Parathyroid adenoma (tissue), 2 donors: ENCODE data around the gene PLK2.

Experiments used
- H2AFZ ChIP-seq: fragments of 300-600 bp; sonication (generic); one replicate; pipeline ENCODE4 v1.7.0; 2017; ENCODE audit warnings: antibody characterized with exemption, mild to moderate bottlenecking
- H3K27ac ChIP-seq: fragments of 300-600 bp; sonication (generic); one replicate; pipeline ENCODE4 v1.7.0; 2017
- H3K27me3 ChIP-seq: fragments of 300-600 bp; sonication (generic); one replicate; pipeline ENCODE4 v1.7.0; 2017; ENCODE audit warnings: low read length; ENCODE audit not compliant: control insufficient read depth, insufficient read depth
- H3K36me3 ChIP-seq: fragments of 300-600 bp; sonication (generic); one replicate; pipeline ENCODE4 v1.7.0; 2017; ENCODE audit warnings: low read length; ENCODE audit not compliant: control insufficient read depth, insufficient read depth
- H3K4me1 ChIP-seq: fragments of 300-600 bp; sonication (generic); one replicate; pipeline ENCODE4 v1.7.0; 2017; ENCODE audit warnings: control low read depth
- H3K4me2 ChIP-seq: fragments of 300-600 bp; sonication (generic); one replicate; pipeline ENCODE4 v1.7.0; 2017; ENCODE audit warnings: low read length
- H3K4me3 ChIP-seq: fragments of 300-600 bp; sonication (generic); one replicate; pipeline ENCODE4 v1.7.0; 2017; ENCODE audit warnings: low read depth, low read length
- H3K79me2 ChIP-seq: fragments of 300-600 bp; sonication (generic); one replicate; pipeline ENCODE4 v1.7.0; 2017; ENCODE audit warnings: control low read depth
- H3K9ac ChIP-seq: fragments of 300-600 bp; sonication (generic); one replicate; pipeline ENCODE4 v1.7.0; 2017; ENCODE audit warnings: mild to moderate bottlenecking
- H3K9me3 ChIP-seq: fragments of 300-600 bp; sonication (generic); one replicate; pipeline ENCODE4 v1.7.0; 2017; ENCODE audit warnings: low read length; ENCODE audit not compliant: control insufficient read depth
- CTCF ChIP-seq: fragments of 300-600 bp; sonication (generic); IDR thresholded peaks from one replicate; pipeline ENCODE4 v1.7.0; 2017; ENCODE audit warnings: antibody characterized with exemption, mild to moderate bottlenecking
- donor health status: primary hyperparathyroidism.

PLK2 gene

GRCh38 chr5:58411372-58411771, 48.5 kb downstream of the PLK2 start:
- no peak overlapping the region for H2AFZ ChIP-seq
- H3K4me3 ChIP-seq, result no peak overlapping the region
- no peak overlapping the region for H3K27ac ChIP-seq
- H3K9ac ChIP-seq, result no peak overlapping the region
- H3K4me1 ChIP-seq, result no peaks in the 10 kb centered on the region
- H3K9me3 ChIP-seq, result no peaks in the 10 kb centered on the region
- TF ChIP-seq CTCF, result no peak
- H3K79me2 ChIP-seq, result no peaks in the 10 kb centered on the region
- no peaks in the 10 kb centered on the region for H3K36me3 ChIP-seq
- H3K4me2 ChIP-seq, result no peak overlapping the region
- no peaks in the 10 kb centered on the region for H3K27me3 ChIP-seq

- Histone ChIP-seq H3K79me2 (no peaks in the 10 kb centered on the region), H3K4me2 (no peak overlapping the region), H3K27ac (no peak overlapping the region), H3K4me3 (no peak overlapping the region), H3K27me3 (no peaks in the 10 kb centered on the region), H3K9ac (no peak overlapping the region), H3K36me3 (no peaks in the 10 kb centered on the region), H3K4me1 (no peaks in the 10 kb centered on the region), H2AFZ (no peak overlapping the region), H3K9me3 (no peaks in the 10 kb centered on the region)
- TF ChIP-seq CTCF, result no peak
Observed at GRCh38 chr5:58410441-58410840, 49.4 kb downstream of the PLK2 start.

- H3K27ac ChIP-seq, result no peak overlapping the region
- H3K9ac ChIP-seq, result no peak overlapping the region
- H3K36me3 ChIP-seq, result no peaks in the 10 kb centered on the region
- no peaks in the 10 kb centered on the region for H3K27me3 ChIP-seq
- no peak overlapping the region for H3K4me2 ChIP-seq
- H3K79me2 ChIP-seq, result no peaks in the 10 kb centered on the region
- no peaks in the 10 kb centered on the region for H3K9me3 ChIP-seq
- no peaks in the 10 kb centered on the region for H3K4me1 ChIP-seq
- no peak overlapping the region for H3K4me3 ChIP-seq
- TF ChIP-seq CTCF, result no peak
- H2AFZ ChIP-seq, result no peak overlapping the region
Observed at GRCh38 chr5:58407042-58407719, 52.7 kb downstream of the PLK2 start.

- no peaks in the 10 kb centered on the region for H3K36me3 ChIP-seq
- no peak for TF ChIP-seq CTCF
- H3K27ac ChIP-seq, result no peak overlapping the region
Observed at GRCh38 chr5:58406394-58406793, 53.5 kb downstream of the PLK2 start.

GRCh38 chr5:58405175-58405574, 54.7 kb downstream of the PLK2 start:
- Histone ChIP-seq H3K4me3 (no peak overlapping the region), H3K27me3 (no peaks in the 10 kb centered on the region), H2AFZ (no peak overlapping the region), H3K9ac (no peak overlapping the region), H3K4me2 (no peak overlapping the region), H3K4me1 (peaks cover 3% of the 10 kb centered on the region), H3K9me3 (no peaks in the 10 kb centered on the region), H3K27ac (no peak overlapping the region), H3K36me3 (no peaks in the 10 kb centered on the region), H3K79me2 (no peaks in the 10 kb centered on the region)
- no peak for TF ChIP-seq CTCF

More at GRCh38 chr5:58406394-58406793, 53.5 kb downstream of the PLK2 start:
- no peaks in the 10 kb centered on the region for H3K27me3 ChIP-seq
- H3K4me2 ChIP-seq, result no peak overlapping the region
- no peaks in the 10 kb centered on the region for H3K9me3 ChIP-seq
- no peaks in the 10 kb centered on the region for H3K4me1 ChIP-seq
- no peak overlapping the region for H3K4me3 ChIP-seq
- no peaks in the 10 kb centered on the region for H3K79me2 ChIP-seq
- no peak overlapping the region for H3K9ac ChIP-seq
- no peak overlapping the region for H2AFZ ChIP-seq
